Caki2 (cell line): ENCODE measurements around the gene MARCHF6. TPM values are rescaled to one million over a fixed set of nuclear protein-coding genes. Genes with fewer than 3 reads are reported as not detected.
A peak's percentile ranks its signal among the peaks of the same experiment; 100 is the strongest.
"Not testable (repeated sequence)": the region's sequence is repeated elsewhere in the genome, so short reads cannot be mapped to it uniquely, and the experiment has no call there.

Source experiments
- DNase-seq: peaks from one replicate; pipeline ENCODE4 v3.0.0-alpha.2; 2015; ENCODE audit warnings: low read depth
- in situ Hi-C: cut with HindIII; loops from 2 replicates; pipeline ENCODE4 v1.10.0; 2016; ENCODE audit warnings: low sequenced_read_pairs, low pct_unique_long_range_greater_than_20kb, mixed read lengths
- total RNA-seq: library from RNA; depleted of rRNA; stranded (reverse); fragments of >200 nt; shearing (Covaris generic); gene quantifications from 2 replicates; pipeline ENCODE4 v1.2.3, GENCODE V29; 2014; ENCODE audit warnings: low replicate concordance

Gene MARCHF6
- total RNA-seq, 1 experiment from 2014 or later: 25.8 TPM

- in situ Hi-C loops: no loop called here
These were observed 14.8 kb upstream of the MARCHF6 start for GRCh38 chr5:10338686-10339057.

GRCh38 chr5:10339058-10339811, 14.3 kb upstream of the MARCHF6 start:
- in situ Hi-C loops: no loop called here

More at GRCh38 chr5:10338686-10339057, 14.8 kb upstream of the MARCHF6 start:
- no peak for DNase-seq

GRCh38 chr5:10339958-10340357, 13.5 kb upstream of the MARCHF6 start:
- in situ Hi-C loops: no loop called here
- no peak for DNase-seq

More at GRCh38 chr5:10339058-10339811, 14.3 kb upstream of the MARCHF6 start:
- DNase-seq: no peak

GRCh38 chr5:10343486-10343885, 10.0 kb upstream of the MARCHF6 start:
- in situ Hi-C loops: no loop called here
- no peak for DNase-seq

GRCh38 chr5:10344461-10345106, 8.9 kb upstream of the MARCHF6 start:
- in situ Hi-C loops, DNase-seq: not testable (repeated sequence)

- no peak for DNase-seq
- in situ Hi-C loops: no loop called here
These were observed 5.2 kb upstream of the MARCHF6 start for GRCh38 chr5:10348258-10348657.

GRCh38 chr5:10351199-10351905, 2.1 kb upstream of the MARCHF6 start:
- in situ Hi-C loops: no loop called here
- peak; percentile 47 for DNase-seq

- in situ Hi-C loops: no loop called here
These were observed 1.6 kb upstream of the MARCHF6 start for GRCh38 chr5:10351919-10352318.

GRCh38 chr5:10352430-10353240, 860 bp upstream of the MARCHF6 start:
- no peak for DNase-seq
- in situ Hi-C loops: no loop called here

More at GRCh38 chr5:10351919-10352318, 1.6 kb upstream of the MARCHF6 start:
- DNase-seq: no peak

GRCh38 chr5:10354048-10354872, 765 bp downstream of the MARCHF6 start:
- DNase-seq: peak; percentile 44
- in situ Hi-C loops: no loop called here

- peak; percentile 40 for DNase-seq
- in situ Hi-C loops: no loop called here
These were observed 1.8 kb downstream of the MARCHF6 start for GRCh38 chr5:10355071-10355889.

- no peak for DNase-seq
- in situ Hi-C loops: no loop called here
These were observed 5.5 kb downstream of the MARCHF6 start for GRCh38 chr5:10358999-10359398.

GRCh38 chr5:10360686-10361085, 7.2 kb downstream of the MARCHF6 start:
- no peak for DNase-seq
- in situ Hi-C loops: no loop called here

- in situ Hi-C loops: no loop called here
These were observed 10.2 kb downstream of the MARCHF6 start for GRCh38 chr5:10363519-10364185.

GRCh38 chr5:10364186-10364689, 10.7 kb downstream of the MARCHF6 start:
- no peak for DNase-seq
- in situ Hi-C loops: no loop called here

More at GRCh38 chr5:10363519-10364185, 10.2 kb downstream of the MARCHF6 start:
- DNase-seq: no peak

GRCh38 chr5:10365782-10366181, 12.3 kb downstream of the MARCHF6 start:
- no peak for DNase-seq
- in situ Hi-C loops: no loop called here
